ENCODE data around the gene ZMYND11.
"Not testable (repeated sequence)": the region's sequence is repeated elsewhere in the genome, so short reads cannot be mapped to it uniquely, and the experiment has no call there.

ZMYND11 gene

DNA sequence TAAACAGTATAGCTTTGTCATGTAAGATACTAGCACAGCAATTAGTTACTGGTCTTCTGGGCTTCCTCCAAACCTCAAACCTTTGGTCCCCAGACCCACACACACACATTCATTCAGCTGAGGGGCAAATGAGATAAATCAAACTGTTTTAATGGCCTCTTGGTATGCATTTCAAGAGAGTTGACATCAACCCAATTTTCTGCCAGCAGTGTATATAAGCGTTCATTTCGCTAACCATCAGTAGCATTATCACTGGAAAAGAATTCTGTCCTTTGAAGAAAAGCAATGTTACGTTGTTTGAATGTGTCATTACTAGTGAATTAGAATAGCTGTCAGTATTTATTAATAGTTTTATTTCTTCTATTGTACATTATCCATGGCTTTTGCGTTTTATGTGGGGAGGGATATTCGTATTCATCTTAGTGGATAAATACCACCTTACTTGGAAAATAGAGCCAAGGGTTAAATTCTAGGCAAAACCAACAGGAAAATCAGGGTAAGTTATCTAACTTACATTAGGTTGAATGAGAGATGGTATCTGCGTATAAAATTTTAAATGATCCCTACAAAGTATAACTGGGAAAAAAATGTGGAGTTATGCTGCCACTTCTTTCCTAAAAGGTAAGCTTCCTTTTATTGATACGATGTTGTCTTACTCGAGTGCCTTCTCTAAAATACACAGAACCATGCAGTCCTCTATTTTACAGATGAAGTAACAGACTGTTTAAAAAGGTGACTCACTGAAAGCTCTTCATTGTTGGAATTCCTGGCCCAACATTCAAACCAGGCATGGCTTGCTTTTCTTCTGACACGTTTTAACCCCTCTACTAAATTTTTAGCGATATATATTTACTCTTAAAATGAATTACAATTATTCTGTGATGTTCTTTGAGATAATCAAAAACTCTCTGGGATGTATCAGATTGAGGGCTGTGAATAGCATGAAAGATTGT lies 2.0 kb upstream of the ZMYND11 start:
- DNase-seq (ENCODE audit: low spot score) = no peak

GRCh38 chr10:134247-135131 lies 766 bp upstream of the ZMYND11 start:
- DNase-seq (ENCODE audit: low spot score) = peak; percentile 74

DNA sequence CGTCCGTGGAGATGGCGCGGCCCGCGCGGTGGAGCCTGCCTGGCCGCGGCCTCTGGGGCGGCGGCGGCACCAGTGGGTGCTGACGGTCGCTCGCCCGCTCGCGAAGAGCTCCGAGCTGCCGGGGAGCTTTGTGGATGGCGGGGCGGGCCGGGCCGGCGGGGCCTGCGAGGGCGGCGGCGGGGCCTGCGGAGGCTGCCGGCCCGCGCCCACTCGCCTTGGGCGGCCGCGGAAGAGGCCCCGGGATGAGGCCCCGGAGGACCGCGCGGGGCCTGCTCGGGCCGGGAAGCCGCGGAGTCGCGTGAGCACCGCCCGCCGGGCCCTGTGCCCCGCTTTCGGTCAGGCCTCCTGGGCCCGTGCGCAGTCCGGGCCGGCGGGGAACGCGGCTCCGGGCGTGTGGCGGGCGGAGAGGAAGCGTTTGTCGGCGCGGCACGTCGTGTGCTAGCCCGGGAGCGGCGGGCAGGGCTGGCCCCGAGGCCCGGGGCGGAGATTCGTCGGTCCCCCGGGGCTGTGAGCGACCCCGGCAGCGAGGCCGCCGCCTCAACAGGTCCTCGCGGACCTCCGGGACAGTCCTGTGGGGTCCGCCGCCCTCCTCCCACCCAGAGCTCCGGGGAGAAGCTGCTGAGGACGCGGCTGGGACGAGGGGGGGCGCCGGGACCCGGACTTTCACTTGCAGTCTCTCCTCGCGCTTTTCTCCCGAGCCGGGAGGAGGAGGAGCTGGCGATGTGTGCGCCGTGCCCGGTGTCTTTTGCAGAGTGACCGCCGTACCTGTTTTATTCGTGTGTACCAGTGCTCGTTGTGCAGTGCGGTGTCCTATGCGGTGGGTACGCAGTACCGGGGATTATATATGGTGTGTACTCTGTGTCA lies 578 bp downstream of the ZMYND11 start:
- DNase-seq (ENCODE audit: low spot score) = peak; percentile 78

DNA sequence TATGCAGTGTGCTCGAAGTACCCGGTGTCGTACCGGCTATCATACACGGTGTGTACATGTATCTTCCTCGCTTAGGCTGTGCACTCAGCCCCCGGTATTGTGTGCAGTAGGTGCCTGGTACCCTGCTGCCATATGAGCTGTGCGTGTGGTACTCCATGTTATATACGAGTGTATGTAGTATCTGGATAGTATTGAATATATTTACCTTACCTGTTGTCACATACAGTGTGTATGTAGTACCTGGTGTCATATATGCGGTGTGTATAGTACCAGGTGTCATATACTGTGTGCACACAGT lies 1.2 kb downstream of the ZMYND11 start:
- DNase-seq (ENCODE audit: low spot score) = no peak

- DNase-seq (ENCODE audit: low spot score) = no peak
Observed at GRCh38 chr10:137031-137430, 1.8 kb downstream of the ZMYND11 start.

GRCh38 chr10:137606-138005 lies 2.4 kb downstream of the ZMYND11 start:
- DNase-seq (ENCODE audit: low spot score) = no peak

DNA sequence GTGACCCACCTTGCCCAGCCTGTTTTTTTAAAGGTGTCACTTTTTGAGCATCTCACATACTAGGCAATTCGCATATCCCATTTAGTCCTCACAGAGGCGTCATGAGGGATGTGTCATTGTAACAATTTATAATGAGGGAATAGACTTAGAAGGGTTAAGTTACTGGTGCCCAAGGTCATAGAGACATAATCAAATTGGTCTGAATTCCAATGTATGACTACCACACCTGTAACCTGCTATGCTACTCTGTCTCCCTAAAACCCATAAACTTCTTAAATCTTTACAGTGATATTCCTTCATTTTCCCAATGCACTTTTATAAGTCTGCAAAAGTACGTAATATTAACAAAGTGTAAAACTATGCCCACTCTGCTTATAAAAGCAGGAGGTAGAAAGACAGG lies 7.1 kb downstream of the ZMYND11 start:
- DNase-seq (ENCODE audit: low spot score) = no peak

- no peak for DNase-seq (ENCODE audit: low spot score)
Observed at GRCh38 chr10:152915-153314, 17.7 kb downstream of the ZMYND11 start.

GRCh38 chr10:154348-154747 lies 19.1 kb downstream of the ZMYND11 start:
- DNase-seq (ENCODE audit: low spot score) = no peak

DNA sequence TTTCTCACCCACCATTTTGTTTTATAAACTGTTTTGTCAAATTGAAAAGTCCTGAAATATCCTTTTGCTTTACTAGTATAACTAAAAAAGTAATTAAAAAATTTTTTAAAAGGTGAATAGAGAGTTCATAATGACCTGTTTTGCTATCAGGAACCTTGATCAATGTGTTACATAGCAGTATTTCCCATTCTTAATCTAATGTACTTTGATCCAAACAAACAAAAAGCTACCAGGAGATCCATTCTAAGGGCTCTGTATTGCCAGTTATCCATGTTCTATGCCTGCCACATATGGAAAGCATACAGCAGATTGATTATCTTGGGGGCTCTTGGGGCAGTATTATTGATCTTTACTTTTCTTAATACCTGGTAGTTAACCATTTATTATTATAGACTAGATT lies 32.1 kb downstream of the ZMYND11 start:
- no peak for DNase-seq (ENCODE audit: low spot score)

GRCh38 chr10:173741-174140 lies 38.5 kb downstream of the ZMYND11 start:
- DNase-seq (ENCODE audit: low spot score) = no peak

GRCh38 chr10:176677-177076 lies 41.4 kb downstream of the ZMYND11 start:
- DNase-seq (ENCODE audit: low spot score) = no peak

DNA sequence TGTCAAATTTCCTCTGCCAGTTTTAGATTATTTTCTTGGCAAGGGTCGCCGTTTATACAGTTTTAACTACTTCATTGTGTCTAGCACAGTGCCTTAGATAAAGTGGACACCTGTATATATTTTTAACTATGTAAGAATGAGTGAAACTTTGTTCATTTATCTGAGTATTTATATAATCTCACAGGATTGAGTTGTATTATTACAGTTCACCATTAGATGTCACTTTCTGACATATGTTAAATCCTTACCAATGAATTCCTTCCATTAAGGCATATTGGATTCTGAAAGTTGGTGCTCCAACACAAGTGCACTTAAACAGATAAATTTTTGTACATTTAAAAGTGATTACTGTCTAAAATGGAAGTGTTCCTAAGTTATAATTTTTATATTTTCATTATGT lies 43.0 kb downstream of the ZMYND11 start:
- no peak for DNase-seq (ENCODE audit: low spot score)

- no peak for DNase-seq (ENCODE audit: low spot score)
Observed at GRCh38 chr10:178723-179122, 43.5 kb downstream of the ZMYND11 start.

- no peak for DNase-seq (ENCODE audit: low spot score)
Observed at GRCh38 chr10:182441-183201, 47.4 kb downstream of the ZMYND11 start.

- DNase-seq (ENCODE audit: low spot score) = no peak
Observed at GRCh38 chr10:184174-184573, 48.9 kb downstream of the ZMYND11 start.

GRCh38 chr10:184911-185310 lies 49.7 kb downstream of the ZMYND11 start:
- no peak for DNase-seq (ENCODE audit: low spot score)

DNA sequence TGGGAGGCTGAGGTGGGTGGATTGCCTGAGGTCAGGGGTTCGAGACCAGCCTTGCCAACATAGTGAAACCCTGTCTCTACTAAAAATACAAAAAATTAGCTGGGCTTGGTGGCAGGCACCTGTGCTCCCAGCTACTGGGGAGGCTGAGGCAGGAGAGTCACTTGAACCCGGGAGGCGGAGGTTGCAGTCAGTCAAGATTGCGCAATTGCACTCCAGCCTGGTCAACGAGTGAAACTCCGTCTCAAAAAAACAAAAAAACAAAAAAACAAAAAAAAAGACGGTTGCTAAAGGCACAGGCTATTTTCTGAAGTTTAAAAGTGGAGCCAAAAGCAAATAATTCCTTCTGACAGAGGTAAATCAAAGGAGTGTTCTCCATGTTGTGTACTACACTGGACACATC lies 50.3 kb downstream of the ZMYND11 start:
- not testable (repeated sequence) for DNase-seq (ENCODE audit: low spot score)

GRCh38 chr10:186911-187310 lies 51.7 kb downstream of the ZMYND11 start:
- no peak for DNase-seq (ENCODE audit: low spot score)

GRCh38 chr10:188546-188945 lies 53.3 kb downstream of the ZMYND11 start:
- DNase-seq (ENCODE audit: low spot score) = no peak

DNA sequence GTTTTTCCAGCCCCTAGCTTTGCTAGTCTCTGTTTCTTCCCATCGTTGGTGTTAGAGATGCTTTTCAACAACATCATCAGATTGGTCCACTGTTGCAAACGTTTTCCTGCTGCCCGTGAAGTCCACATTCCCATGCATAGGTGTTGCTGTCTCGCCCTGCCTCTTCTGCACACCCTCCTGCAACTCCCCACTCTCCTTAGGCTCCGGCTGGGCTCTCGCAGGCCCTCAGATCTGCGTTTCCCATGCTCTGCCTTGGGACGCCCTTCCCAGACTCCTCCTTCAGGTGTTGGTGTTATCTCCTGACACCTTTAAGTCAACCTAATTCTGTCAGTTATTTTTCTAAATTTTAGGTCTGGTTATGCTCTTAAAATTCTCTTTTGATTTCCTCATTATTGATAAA lies 55.0 kb downstream of the ZMYND11 start:
- no peak for DNase-seq (ENCODE audit: low spot score)
